Endometrium (tissue), 2 donors: ENCODE measurements around the gene GARRE1.

Experiments used
- FAIRE-seq: peaks from 2 replicates; lab custom pipeline; 2012; peaks lifted over from hg19 to GRCh38; lab: Jason Lieb, UNC
- donor health status: control.
- donor health status: control.

Gene GARRE1

DNA sequence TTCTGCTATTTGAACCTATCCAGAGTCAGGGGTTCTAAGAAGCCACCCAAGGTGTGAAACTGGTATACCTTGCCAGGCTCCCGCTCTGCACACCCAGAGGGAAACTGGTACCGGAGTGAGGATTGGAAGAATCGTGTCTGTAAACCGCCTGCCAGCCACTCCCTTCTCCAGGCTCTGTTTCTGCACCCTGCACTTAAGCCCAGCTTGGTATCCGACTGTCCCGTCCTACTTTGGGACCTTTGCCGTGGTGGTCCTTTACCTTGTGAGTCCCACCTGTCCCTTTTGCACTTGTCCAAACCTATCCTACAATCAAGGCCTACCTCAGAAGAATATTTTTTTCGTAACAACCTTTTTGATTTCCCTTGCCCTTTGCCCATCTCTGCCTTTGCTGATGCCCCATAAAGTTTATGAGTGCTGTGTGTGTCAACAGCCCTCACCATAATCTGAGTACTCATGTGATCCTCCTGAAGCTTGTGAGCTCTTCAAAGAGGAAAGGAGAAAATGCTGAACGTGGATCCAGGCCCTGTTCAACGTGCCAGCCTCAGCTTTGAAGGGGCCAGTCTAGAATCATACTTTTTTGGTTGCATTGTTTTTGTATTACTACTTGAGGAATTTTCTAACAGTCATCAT, 44.7 kb downstream of the GARRE1 start:
- no peak for FAIRE-seq

DNA sequence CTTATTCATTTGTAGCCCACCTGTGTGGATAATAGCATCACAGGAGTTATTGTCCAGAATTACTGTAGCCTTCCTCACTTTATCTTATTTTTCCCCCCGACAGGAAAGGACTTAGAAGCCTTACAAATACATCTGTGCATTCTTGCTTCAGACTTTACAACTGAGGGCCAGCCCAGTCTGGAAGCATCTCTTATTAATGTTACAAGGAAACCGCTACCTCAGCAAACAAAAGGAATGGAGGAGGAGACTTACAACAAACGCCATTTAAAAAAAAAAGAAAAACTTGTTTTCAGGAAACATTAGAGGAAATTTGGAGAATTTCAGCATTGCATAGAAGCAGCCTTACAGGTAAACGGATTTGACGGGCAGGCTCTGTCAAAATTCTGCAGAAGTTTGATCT, 45.2 kb downstream of the GARRE1 start:
- no peak for FAIRE-seq

DNA sequence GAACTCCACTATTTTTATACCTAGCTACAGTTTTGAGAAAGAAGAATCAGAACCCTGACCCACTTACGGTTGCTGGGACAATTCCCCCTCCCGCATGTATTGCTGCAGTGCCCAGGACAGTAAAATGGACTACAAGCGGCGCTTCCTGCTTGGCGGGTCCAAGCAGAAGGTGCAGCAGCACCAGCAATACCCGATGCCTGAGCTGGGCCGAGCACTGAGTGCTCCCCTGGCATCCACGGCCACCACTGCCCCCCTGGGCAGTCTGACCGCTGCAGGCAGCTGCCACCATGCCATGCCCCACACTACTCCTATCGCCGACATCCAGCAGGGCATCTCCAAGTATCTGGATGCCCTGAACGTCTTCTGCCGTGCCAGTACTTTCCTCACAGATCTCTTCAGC, 46.0 kb downstream of the GARRE1 start:
- no peak for FAIRE-seq

DNA sequence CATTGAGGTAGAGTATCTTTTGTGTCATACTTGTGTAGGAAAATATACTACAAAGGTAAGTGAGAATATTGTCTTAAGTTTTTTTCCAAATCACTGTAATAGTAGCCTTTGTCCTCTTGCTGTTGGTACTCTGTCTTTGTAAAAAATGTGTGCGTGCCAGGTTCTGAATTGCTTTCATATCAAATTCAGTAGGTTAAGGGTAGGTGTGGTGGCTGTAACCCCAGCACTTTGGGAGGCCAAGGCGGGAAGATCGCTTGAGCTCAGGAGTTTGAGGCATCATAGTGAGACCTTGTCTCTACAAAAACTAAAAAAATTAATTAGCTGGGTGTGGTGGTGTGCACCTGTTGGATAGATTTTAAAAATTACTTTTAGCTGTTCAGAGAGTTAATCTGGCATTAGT, 46.6 kb downstream of the GARRE1 start:
- no peak for FAIRE-seq
